ENCODE data around the gene TOMM40. TPM values are rescaled to one million over a fixed set of nuclear protein-coding genes. Genes with fewer than 3 reads are reported as not detected.

Gene TOMM40
- total and polyA plus RNA-seq, 2 of the 13 experiments (the other 11 are each of a cell fraction or from before 2014, with no cell fraction given): 72.0 to 110 TPM

DNA sequence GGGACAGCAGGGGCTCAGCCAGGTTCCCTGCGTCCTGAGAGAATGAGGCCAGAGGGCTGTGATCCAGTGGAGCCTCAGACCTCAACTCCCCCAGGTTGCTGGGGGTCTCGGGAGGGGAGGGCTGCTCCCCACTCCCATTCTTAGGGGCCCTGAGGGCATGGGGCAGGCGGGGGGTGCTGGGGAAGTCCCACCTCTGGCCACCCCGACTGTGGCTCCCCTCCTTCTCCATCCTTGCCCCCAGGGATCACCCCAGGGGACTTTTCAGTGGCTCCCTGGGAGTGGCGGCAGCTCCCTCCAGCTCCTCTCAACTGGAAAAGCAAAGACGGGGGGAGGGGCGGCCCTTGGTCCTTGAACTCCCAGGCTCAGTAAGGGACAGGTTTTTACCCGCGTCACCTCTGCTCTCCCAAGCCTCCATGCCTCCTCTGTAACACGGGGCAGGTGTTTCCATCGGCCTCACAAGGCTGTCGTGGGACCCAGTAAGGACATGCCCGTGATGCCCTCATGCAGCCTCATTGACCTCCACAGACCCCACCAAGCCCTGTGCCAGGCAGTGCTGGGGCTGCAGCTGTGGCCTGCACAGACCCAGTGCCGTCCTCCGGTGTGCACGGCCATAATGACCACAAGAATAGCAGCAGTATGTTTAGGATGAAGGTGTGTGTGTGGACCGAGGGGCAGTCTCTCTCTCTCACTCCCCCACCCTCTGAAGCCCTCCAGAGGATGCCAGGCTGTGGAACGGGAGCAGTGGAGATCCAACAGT, 11.6 kb upstream of the TOMM40 start (continued):
- TF ChIP-seq BCLAF1 (IDR thresholded peaks at IDR 0.05) (no peak), HNRNPK (IDR thresholded peaks at IDR 0.05; ENCODE audit: low read depth, low read length, poor library complexity, severe bottlenecking) (no peak), TEAD2 (CRISPR knock-in tag; IDR thresholded peaks at IDR 0.05) (no peak), NONO (IDR thresholded peaks at IDR 0.05) (no peak), NONO (CRISPR knock-in tag; conservative IDR thresholded peaks at IDR 0.05) (peak; percentile 45; the same call in 1 of the 2 replicates), KDM3A (CRISPR knock-in tag; IDR thresholded peaks at IDR 0.05; ENCODE audit: low read depth) (no peak), ZNF547 (CRISPR knock-in tag; IDR thresholded peaks at IDR 0.05) (no peak)
- TF ChIP-seq, protein P1, sequence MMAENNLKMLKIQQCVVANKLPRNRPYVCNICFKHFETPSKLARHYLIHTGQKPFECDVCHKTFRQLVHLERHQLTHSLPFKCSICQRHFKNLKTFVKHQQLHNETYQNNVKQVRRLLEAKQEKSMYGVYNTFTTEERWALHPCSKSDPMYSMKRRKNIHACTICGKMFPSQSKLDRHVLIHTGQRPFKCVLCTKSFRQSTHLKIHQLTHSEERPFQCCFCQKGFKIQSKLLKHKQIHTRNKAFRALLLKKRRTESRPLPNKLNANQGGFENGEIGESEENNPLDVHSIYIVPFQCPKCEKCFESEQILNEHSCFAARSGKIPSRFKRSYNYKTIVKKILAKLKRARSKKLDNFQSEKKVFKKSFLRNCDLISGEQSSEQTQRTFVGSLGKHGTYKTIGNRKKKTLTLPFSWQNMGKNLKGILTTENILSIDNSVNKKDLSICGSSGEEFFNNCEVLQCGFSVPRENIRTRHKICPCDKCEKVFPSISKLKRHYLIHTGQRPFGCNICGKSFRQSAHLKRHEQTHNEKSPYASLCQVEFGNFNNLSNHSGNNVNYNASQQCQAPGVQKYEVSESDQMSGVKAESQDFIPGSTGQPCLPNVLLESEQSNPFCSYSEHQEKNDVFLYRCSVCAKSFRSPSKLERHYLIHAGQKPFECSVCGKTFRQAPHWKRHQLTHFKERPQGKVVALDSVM (CRISPR knock-in tag; IDR thresholded peaks at IDR 0.05): 0 out of 2 replicates have a peak, but pooled peaks have one; percentile 21

Measured in HepG2 (cell line).